Measurements from ENCODE around the gene CDH9.

CDH9 gene

GRCh38 chr5:27048510-27048909 lies 10.1 kb upstream of the CDH9 start:
- TF ChIP-seq, protein P1, sequence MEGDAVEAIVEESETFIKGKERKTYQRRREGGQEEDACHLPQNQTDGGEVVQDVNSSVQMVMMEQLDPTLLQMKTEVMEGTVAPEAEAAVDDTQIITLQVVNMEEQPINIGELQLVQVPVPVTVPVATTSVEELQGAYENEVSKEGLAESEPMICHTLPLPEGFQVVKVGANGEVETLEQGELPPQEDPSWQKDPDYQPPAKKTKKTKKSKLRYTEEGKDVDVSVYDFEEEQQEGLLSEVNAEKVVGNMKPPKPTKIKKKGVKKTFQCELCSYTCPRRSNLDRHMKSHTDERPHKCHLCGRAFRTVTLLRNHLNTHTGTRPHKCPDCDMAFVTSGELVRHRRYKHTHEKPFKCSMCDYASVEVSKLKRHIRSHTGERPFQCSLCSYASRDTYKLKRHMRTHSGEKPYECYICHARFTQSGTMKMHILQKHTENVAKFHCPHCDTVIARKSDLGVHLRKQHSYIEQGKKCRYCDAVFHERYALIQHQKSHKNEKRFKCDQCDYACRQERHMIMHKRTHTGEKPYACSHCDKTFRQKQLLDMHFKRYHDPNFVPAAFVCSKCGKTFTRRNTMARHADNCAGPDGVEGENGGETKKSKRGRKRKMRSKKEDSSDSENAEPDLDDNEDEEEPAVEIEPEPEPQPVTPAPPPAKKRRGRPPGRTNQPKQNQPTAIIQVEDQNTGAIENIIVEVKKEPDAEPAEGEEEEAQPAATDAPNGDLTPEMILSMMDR (IDR thresholded peaks at IDR 0.05): no peak
- H3K4me1 ChIP-seq (ENCODE audit: control insufficient read depth in 1 of 2, insufficient read depth in 1 of 2, low read depth in 1 of 2, low read length in 1 of 2): no peaks in the 10 kb centered on the region
- H3K36me3 ChIP-seq: no peaks in the 10 kb centered on the region
- H3K4me3 ChIP-seq (ENCODE audit: low read depth in 1 of 2, low read length in 1 of 2): no peak overlapping the region
- no peak overlapping the region for H3K27ac ChIP-seq
- no peaks in the 10 kb centered on the region for H3K9me3 ChIP-seq
- no peaks in the 10 kb centered on the region for H3K27me3 ChIP-seq

DNA sequence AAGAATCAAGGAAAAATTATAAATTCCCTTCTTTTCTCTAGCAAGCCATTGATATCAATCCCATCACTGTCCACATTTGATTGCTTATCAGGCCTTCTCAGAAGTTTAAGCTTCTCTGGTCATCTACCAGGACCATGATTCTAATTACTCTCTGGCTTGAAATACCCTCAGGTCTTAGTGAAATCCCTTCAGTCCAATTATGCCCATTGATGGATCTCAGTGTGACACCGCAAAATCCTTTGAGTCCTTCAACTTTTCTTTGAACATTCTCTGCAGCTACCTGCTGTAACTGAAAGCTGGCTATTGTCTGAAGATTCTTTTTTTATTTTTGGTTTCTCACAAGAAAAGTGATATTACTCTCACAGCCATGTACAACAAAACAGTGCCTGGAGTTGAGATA lies 3.0 kb upstream of the CDH9 start:
- H3K36me3 ChIP-seq: no peaks in the 10 kb centered on the region
- TF ChIP-seq, protein P1 (IDR thresholded peaks at IDR 0.05): no peak
- no peaks in the 10 kb centered on the region for H3K4me1 ChIP-seq (ENCODE audit: control insufficient read depth in 1 of 2, insufficient read depth in 1 of 2, low read depth in 1 of 2, low read length in 1 of 2)
- H3K27ac ChIP-seq: no peak overlapping the region
- H3K9me3 ChIP-seq: no peaks in the 10 kb centered on the region
- H3K27me3 ChIP-seq: no peaks in the 10 kb centered on the region
- H3K4me3 ChIP-seq (ENCODE audit: low read depth in 1 of 2, low read length in 1 of 2): no peak overlapping the region

DNA sequence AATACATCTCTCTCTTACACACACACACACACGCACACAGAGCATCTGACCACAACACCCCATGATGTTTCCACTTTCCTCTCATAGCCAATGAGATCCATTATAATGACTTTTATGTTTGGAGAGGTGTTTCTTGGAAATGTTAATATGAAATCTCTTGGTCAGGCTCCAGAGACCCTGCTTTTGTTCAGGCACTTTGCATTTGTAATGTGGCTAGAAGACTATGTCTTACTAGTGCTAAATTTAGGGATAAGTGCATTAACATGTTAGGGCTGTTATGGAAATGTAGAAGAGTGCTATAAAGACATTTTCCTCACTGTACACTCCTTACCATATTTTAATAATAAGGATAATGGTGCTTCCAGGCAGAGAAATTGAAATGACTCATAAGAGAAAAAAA lies 3.8 kb downstream of the CDH9 start:
- no peak overlapping the region for H3K4me3 ChIP-seq (ENCODE audit: low read depth in 1 of 2, low read length in 1 of 2)
- no peaks in the 10 kb centered on the region for H3K9me3 ChIP-seq
- H3K27me3 ChIP-seq: no peaks in the 10 kb centered on the region
- H3K4me1 ChIP-seq (ENCODE audit: control insufficient read depth in 1 of 2, insufficient read depth in 1 of 2, low read depth in 1 of 2, low read length in 1 of 2): no peaks in the 10 kb centered on the region
- TF ChIP-seq, protein P1 (IDR thresholded peaks at IDR 0.05): no peak
- H3K36me3 ChIP-seq: no peaks in the 10 kb centered on the region
- H3K27ac ChIP-seq: no peak overlapping the region

DNA sequence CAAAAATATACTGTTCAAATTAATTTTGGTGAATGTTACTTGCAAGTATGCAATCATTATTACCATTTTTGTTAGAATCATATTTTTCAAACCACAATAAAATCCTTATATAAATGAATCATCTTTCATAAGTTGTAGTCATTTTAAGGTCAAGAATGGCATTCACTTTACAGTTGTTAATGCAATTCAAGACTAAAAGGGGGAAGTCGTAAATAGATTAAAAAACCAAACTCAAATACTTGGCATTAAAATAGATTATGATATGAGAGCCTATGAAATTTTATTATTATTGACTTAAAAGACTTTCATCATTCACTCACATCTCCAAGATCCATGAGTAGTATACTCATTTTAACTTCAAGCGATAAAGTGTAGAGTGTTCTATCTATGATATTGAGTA lies 11.6 kb downstream of the CDH9 start:
- TF ChIP-seq, protein P1 (IDR thresholded peaks at IDR 0.05): no peak
- Histone ChIP-seq H3K36me3 (no peaks in the 10 kb centered on the region), H3K4me3 (ENCODE audit: low read depth in 1 of 2, low read length in 1 of 2) (no peak overlapping the region), H3K9me3 (no peaks in the 10 kb centered on the region), H3K4me1 (ENCODE audit: control insufficient read depth in 1 of 2, insufficient read depth in 1 of 2, low read depth in 1 of 2, low read length in 1 of 2) (no peaks in the 10 kb centered on the region), H3K27ac (no peak overlapping the region), H3K27me3 (no peaks in the 10 kb centered on the region)

DNA sequence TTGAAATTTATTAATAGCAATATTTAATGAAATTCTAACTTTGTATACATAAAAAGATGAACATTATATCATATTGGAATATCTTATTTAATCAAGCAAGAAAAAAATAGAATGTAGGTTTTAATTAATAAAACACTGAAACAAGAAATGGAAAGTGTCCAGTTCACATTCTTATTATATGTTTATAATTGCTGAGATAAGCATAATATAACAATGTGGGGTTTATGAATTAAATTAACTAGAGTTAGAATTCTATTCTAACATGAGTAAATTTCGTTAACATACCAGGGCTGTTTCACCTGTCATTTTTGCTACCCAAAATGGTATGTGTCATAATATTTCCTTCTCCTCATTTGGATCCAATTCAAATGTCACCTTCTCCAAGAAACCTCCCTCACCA lies 12.3 kb downstream of the CDH9 start:
- no peaks in the 10 kb centered on the region for H3K9me3 ChIP-seq
- H3K4me1 ChIP-seq (ENCODE audit: control insufficient read depth in 1 of 2, insufficient read depth in 1 of 2, low read depth in 1 of 2, low read length in 1 of 2): no peaks in the 10 kb centered on the region

More for the DNA sequence above, 12.3 kb downstream of the CDH9 start:
- H3K4me3 ChIP-seq (ENCODE audit: low read depth in 1 of 2, low read length in 1 of 2): no peak overlapping the region
- TF ChIP-seq, protein P1 (IDR thresholded peaks at IDR 0.05): no peak
- no peaks in the 10 kb centered on the region for H3K36me3 ChIP-seq
- H3K27me3 ChIP-seq: no peaks in the 10 kb centered on the region
- no peak overlapping the region for H3K27ac ChIP-seq

Measured in neutrophil (primary cell).